Activated CD4-positive, alpha-beta T cell treated with anti-CD3 and anti-CD28 coated beads, Interleukin-2, amount 50 U/mL, for 16 hours (primary cell): ENCODE results near the gene MCTP1.

Experiments
- DNase-seq: peaks from one replicate; pipeline ENCODE4 v3.0.0-alpha.2; 2020

Gene MCTP1

GRCh38 chr5:94916619-94917018 lies 368.3 kb downstream of the MCTP1 start:
- DNase-seq, result no peak

GRCh38 chr5:94911276-94911675 lies 373.6 kb downstream of the MCTP1 start:
- DNase-seq, result no peak

- no peak for DNase-seq
Measured at GRCh38 chr5:94910721-94911120, 374.2 kb downstream of the MCTP1 start.

GRCh38 chr5:94908889-94909480 lies 375.9 kb downstream of the MCTP1 start:
- peak; percentile 39 for DNase-seq

- DNase-seq, result no peak
Measured at GRCh38 chr5:94906750-94907149, 378.1 kb downstream of the MCTP1 start.

GRCh38 chr5:94903726-94904125 lies 381.2 kb downstream of the MCTP1 start:
- no peak for DNase-seq

- peak; percentile 34 for DNase-seq
Measured at GRCh38 chr5:94901191-94901979, 383.5 kb downstream of the MCTP1 start.

GRCh38 chr5:94900006-94900505 lies 384.8 kb downstream of the MCTP1 start:
- no peak for DNase-seq

- DNase-seq, result peak; percentile 10
Measured at GRCh38 chr5:94893412-94894135, 391.3 kb downstream of the MCTP1 start.

GRCh38 chr5:94891972-94892371 lies 392.9 kb downstream of the MCTP1 start:
- DNase-seq, result no peak

GRCh38 chr5:94891565-94891964 lies 393.3 kb downstream of the MCTP1 start:
- DNase-seq, result no peak

GRCh38 chr5:94890907-94891306 lies 394.0 kb downstream of the MCTP1 start:
- no peak for DNase-seq

- no peak for DNase-seq
Measured at GRCh38 chr5:94888674-94889073, 396.2 kb downstream of the MCTP1 start.

- DNase-seq, result no peak
Measured at GRCh38 chr5:94885931-94886330, 399.0 kb downstream of the MCTP1 start.

GRCh38 chr5:94884311-94884710 lies 400.6 kb downstream of the MCTP1 start:
- no peak for DNase-seq

GRCh38 chr5:94872526-94872925 lies 412.4 kb downstream of the MCTP1 start:
- no peak for DNase-seq

GRCh38 chr5:94870511-94871183 lies 414.2 kb downstream of the MCTP1 start:
- DNase-seq, result no peak

GRCh38 chr5:94869921-94870320 lies 415.0 kb downstream of the MCTP1 start:
- DNase-seq, result no peak

GRCh38 chr5:94863951-94864350 lies 420.9 kb downstream of the MCTP1 start:
- no peak for DNase-seq

GRCh38 chr5:94857111-94857510 lies 427.8 kb downstream of the MCTP1 start:
- DNase-seq, result no peak

- DNase-seq, result no peak
Measured at GRCh38 chr5:94856257-94856800, 428.6 kb downstream of the MCTP1 start.

GRCh38 chr5:94855543-94855942 lies 429.4 kb downstream of the MCTP1 start:
- DNase-seq, result no peak

- no peak for DNase-seq
Measured at GRCh38 chr5:94853120-94853519, 431.8 kb downstream of the MCTP1 start.
